Right lobe of liver (tissue), 6 donors: ENCODE data around the gene SETX. TPM values are rescaled to one million over a fixed set of nuclear protein-coding genes. Genes with fewer than 3 reads are reported as not detected.
"Not testable (repeated sequence)": the region's sequence is repeated elsewhere in the genome, so short reads cannot be mapped to it uniquely, and the experiment has no call there.

Experiments
- ATAC-seq, 4 donors: fragments of 200-7000 bp; cut with Tn5 transposase; one replicate each; pipeline ENCODE4 v1.9.1; 2020; ENCODE audit warnings: mild to moderate bottlenecking in 4 of 4, moderate library complexity in 4 of 4
- DNase-seq, 3 donors: peaks; one replicate each; pipeline ENCODE4 v3.0.0-alpha.2; 2020
- H3K27ac ChIP-seq, 3 donors: fragments of 200-600 bp; one replicate each; pipeline ENCODE4 v1.8.0; 2022
- H3K27me3 ChIP-seq, 2 donors: fragments of 200-600 bp; one replicate each; pipeline ENCODE4 v1.8.0; 2022
- H3K36me3 ChIP-seq, 4 donors: fragments of 200-600 bp; sonication (generic) in 1 of 4; one replicate each; pipeline versions ENCODE4 v1.5.1 to v1.8.0; 2017 to 2022; ENCODE audit warnings: control low read depth in 1 of 4
- H3K4me1 ChIP-seq, 4 donors: fragments of 200-600 bp; sonication (generic) in 1 of 4; one replicate each; pipeline versions ENCODE4 v1.5.1 to v1.8.0; 2017 to 2022; ENCODE audit warnings: control low read depth in 1 of 4
- H3K4me3 ChIP-seq, 3 donors: fragments of 200-600 bp; one replicate each; pipeline ENCODE4 v1.8.0; 2022
- H3K9me3 ChIP-seq, 4 donors: fragments of 200-600 bp; sonication (generic) in 1 of 4; one replicate each; pipeline versions ENCODE4 v1.5.1 to v1.8.0; 2017 to 2022; ENCODE audit warnings: control low read depth in 1 of 4
- CTCF ChIP-seq, 4 donors: fragments of 200-600 bp in 3 of 4; fragments of 450-650 bp in 1 of 4; IDR thresholded peaks; one replicate each; pipeline versions ENCODE4 v1.5.1 to v1.8.0; 2016 to 2022; ENCODE audit warnings: antibody characterized with exemption in 4 of 4, mild to moderate bottlenecking in 2 of 4
- POLR2A ChIP-seq: fragments of 450-650 bp; IDR thresholded peaks from one replicate; pipeline ENCODE4 v1.6.1; 2017; ENCODE audit warnings: antibody characterized with exemption, mild to moderate bottlenecking
- WGBS: methylation state at CpG from one replicate; pipeline ENCODE4 v1.1.6; 2018; ENCODE audit warnings: low coverage, low lambda C conversion rate; ENCODE audit not compliant: insufficient coverage; ENCODE audit errors: missing lambda C conversion rate; 5-methylcytosine and 5-hydroxymethylcytosine counted together
- intact Hi-C, 2 donors: fragments of 100-400 bp; cut with DNase I; formaldehyde crosslinking; loops; one replicate each; pipeline versions ENCODE4 v1.11.2 to v1.14.1; 2022
- total RNA-seq, 6 experiments: library from RNA; depleted of rRNA in 2 of 6; stranded (reverse); fragments of >200 nt in 2 of 6; fragmentation: NEBNext Ultra II Directional in 3 of 6; extraction: Animal tissue kit (Norgen Biotek cat#: 25700) in 3 of 6; gene quantifications; one replicate each; pipeline versions ENCODE4 v1.1.0 to v1.2.4, GENCODE V29; 2016 to 2023
- donor health status: DM: no; HTN: yes; CAD: no.
- donor health status: DM: no; HTN: no; CAD: no.
- donor health status: DM: no; HTN: no; CAD: no.
- donor health status: DM: no; HTN: yes; CAD: no.
- donor health status: DM: no; HTN: yes; CAD: no.

SETX gene
- total RNA-seq, 6 experiments from 2014 or later = 17.4 to 28.8 (median 25.0) TPM

GRCh38 chr9:132383462-132383883, 28.7 kb upstream of the SETX start:
- no peak overlapping the region for H3K27ac ChIP-seq
- WGBS = 81% methylated on average over 10 of the region's 10 CpGs
- DNase-seq = peak in 1 of 3 donors; percentile 11
- no peak overlapping the region for H3K4me3 ChIP-seq
- peaks cover 0 to 37% (median 15%) of the 10 kb centered on the region in 4 donors for H3K36me3 ChIP-seq
- ATAC-seq = no peak
- H3K4me1 ChIP-seq = no peaks in the 10 kb centered on the region
- intact Hi-C loops = no loop called here
- H3K27me3 ChIP-seq = no peaks in the 10 kb centered on the region
- no peaks in the 10 kb centered on the region for H3K9me3 ChIP-seq
- no peak for TF ChIP-seq POLR2A
- TF ChIP-seq CTCF (IDR thresholded peaks at IDR 0.05) = no peak

GRCh38 chr9:132381966-132382541, 27.3 kb upstream of the SETX start:
- Histone ChIP-seq H3K4me1 (no peaks in the 10 kb centered on the region), H3K4me3 (no peak overlapping the region), H3K27ac (no peak overlapping the region), H3K27me3 (no peaks in the 10 kb centered on the region), H3K36me3 (peaks cover 0 to 25% (median 8%) of the 10 kb centered on the region in 4 donors), H3K9me3 (no peaks in the 10 kb centered on the region)
- DNase-seq = peak in 1 of 3 donors; percentile 29
- intact Hi-C loops = no loop called here
- TF ChIP-seq POLR2A (no peak), CTCF (IDR thresholded peaks at IDR 0.05) (no peak)
- WGBS = 65% methylated on average over 7 of the region's 9 CpGs
- peak in 1 of 4 donors; percentile 29 for ATAC-seq

GRCh38 chr9:132378416-132378815, 23.6 kb upstream of the SETX start:
- H3K27ac ChIP-seq, H3K4me3 ChIP-seq, H3K27me3 ChIP-seq, ATAC-seq, H3K9me3 ChIP-seq, intact Hi-C loops, H3K36me3 ChIP-seq, H3K4me1 ChIP-seq: not testable (repeated sequence)
- WGBS = 94% methylated on average over 2 of the region's 3 CpGs
- DNase-seq = peak in 1 of 3 donors; percentile 27

GRCh38 chr9:132377769-132378168, 23.0 kb upstream of the SETX start:
- DNase-seq, H3K27me3 ChIP-seq, H3K4me1 ChIP-seq, ATAC-seq, H3K4me3 ChIP-seq, H3K27ac ChIP-seq, H3K9me3 ChIP-seq, intact Hi-C loops, H3K36me3 ChIP-seq: not testable (repeated sequence)
- WGBS = 83% methylated on average over 2 of the region's 2 CpGs

- ATAC-seq = peak; percentile 88 to 95 (median 94)
- peak overlapping the region; percentile 51 to 61 (median 52) for H3K27ac ChIP-seq
- 55% methylated on average over 13 of the region's 14 CpGs for WGBS
- H3K27me3 ChIP-seq = no peaks in the 10 kb centered on the region
- intact Hi-C loops = no loop called here
- H3K36me3 ChIP-seq = no peaks in the 10 kb centered on the region
- DNase-seq = peak; percentile 46 to 65 (median 60)
- no peak overlapping the region for H3K4me3 ChIP-seq
- TF ChIP-seq POLR2A (no peak), CTCF (IDR thresholded peaks at IDR 0.05) (no peak)
- H3K9me3 ChIP-seq = no peaks in the 10 kb centered on the region
- H3K4me1 ChIP-seq = no peaks in the 10 kb centered on the region
These were observed 17.6 kb upstream of the SETX start for GRCh38 chr9:132372177-132373095.
